ENCODE data around the gene DCP1A. TPM values are rescaled to one million over a fixed set of nuclear protein-coding genes. Genes with fewer than 3 reads are reported as not detected.
"Not testable (repeated sequence)": the region's sequence is repeated elsewhere in the genome, so short reads cannot be mapped to it uniquely, and the experiment has no call there.

The DCP1A gene
- total RNA-seq, 1 donor from 2014 or later: 33.8 TPM

DNA sequence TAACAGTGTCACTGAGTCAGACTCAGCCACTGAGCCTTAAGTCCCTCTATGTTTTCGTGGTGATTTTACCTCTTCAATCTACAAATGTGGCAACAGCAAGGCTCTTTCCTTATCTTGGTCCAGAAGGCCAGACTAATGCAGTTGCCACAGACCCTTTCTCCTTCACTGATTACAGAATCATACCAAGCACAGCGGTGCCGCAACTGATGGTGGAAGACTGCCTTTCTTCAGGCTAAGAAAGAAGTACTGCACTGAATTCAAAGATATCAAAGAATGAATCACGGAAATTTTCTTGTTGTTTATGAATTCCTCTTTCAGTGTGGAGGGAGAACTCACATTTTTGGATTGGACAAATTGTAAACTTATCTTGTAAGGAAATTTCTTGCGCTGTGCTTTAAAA is 18.6 kb downstream of the DCP1A start:
- H3K36me3 Mint-ChIP-seq (ENCODE audit: insufficient read depth): peaks cover 16% of the 10 kb centered on the region
- TF ChIP-seq, protein P1, sequence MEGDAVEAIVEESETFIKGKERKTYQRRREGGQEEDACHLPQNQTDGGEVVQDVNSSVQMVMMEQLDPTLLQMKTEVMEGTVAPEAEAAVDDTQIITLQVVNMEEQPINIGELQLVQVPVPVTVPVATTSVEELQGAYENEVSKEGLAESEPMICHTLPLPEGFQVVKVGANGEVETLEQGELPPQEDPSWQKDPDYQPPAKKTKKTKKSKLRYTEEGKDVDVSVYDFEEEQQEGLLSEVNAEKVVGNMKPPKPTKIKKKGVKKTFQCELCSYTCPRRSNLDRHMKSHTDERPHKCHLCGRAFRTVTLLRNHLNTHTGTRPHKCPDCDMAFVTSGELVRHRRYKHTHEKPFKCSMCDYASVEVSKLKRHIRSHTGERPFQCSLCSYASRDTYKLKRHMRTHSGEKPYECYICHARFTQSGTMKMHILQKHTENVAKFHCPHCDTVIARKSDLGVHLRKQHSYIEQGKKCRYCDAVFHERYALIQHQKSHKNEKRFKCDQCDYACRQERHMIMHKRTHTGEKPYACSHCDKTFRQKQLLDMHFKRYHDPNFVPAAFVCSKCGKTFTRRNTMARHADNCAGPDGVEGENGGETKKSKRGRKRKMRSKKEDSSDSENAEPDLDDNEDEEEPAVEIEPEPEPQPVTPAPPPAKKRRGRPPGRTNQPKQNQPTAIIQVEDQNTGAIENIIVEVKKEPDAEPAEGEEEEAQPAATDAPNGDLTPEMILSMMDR (IDR thresholded peaks at IDR 0.05; ENCODE audit: unreplicated experiment): no peak

DNA sequence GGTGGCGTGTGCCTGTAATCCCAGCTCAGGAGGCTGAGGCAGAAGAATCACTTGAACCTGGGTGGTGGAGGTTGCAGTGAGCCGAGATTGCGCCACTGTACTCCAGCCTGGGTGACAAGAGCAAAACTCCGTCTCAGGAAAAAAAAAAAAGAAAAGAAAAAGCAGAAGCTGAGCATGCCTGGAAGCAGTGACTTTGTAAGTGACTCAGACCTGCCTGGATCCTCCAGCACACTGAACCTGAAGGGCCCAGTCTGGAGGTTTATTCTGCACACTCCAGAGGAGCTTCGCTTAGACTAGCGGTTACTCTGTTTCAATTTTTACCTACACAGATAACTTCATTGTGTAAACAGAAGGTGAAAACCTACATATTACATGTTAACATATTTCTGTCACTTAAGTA is 19.4 kb downstream of the DCP1A start:
- H3K4me1 Mint-ChIP-seq (ENCODE audit: low read depth): peaks cover 19% of the 10 kb centered on the region
- not testable (repeated sequence) for H3K27ac Mint-ChIP-seq; DNase-seq (ENCODE audit: low spot score, unreplicated experiment); H3K9me3 Mint-ChIP-seq (ENCODE audit: low read depth); H3K27me3 Mint-ChIP-seq; H3K4me3 Mint-ChIP-seq (ENCODE audit: low read depth)
- peaks cover 15% of the 10 kb centered on the region for H3K36me3 Mint-ChIP-seq (ENCODE audit: insufficient read depth)

More for the DNA sequence above, 18.6 kb downstream of the DCP1A start:
- Mint-ChIP-seq H3K4me3 (ENCODE audit: low read depth) (no peak overlapping the region), H3K9me3 (ENCODE audit: low read depth) (no peaks in the 10 kb centered on the region), H3K4me1 (ENCODE audit: low read depth) (peaks cover 14% of the 10 kb centered on the region), H3K27me3 (no peaks in the 10 kb centered on the region), H3K27ac (peak overlapping the region; percentile 68)
- DNase-seq (ENCODE audit: low spot score, unreplicated experiment): no peak

DNA sequence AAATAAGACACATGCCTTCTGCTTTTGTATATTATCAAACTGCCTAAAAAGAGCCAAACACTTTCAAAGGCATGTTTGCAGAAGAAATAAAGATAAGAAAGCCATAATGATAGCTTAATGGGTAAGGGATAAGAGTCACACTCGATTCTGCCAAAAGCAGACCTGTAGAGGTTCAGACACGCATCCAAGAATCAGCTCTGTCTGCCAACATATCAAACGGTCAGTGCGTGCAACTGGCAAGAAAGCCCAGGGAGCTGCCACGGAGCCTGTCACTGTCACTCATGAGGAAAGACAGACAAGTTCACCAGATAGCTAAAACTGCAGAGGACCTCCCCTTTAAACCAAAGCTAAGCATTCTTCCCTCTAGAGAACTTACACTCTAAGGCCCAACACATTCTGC is 23.2 kb downstream of the DCP1A start:
- TF ChIP-seq, protein P1 (IDR thresholded peaks at IDR 0.05; ENCODE audit: unreplicated experiment): no peak
- Mint-ChIP-seq H3K4me3 (ENCODE audit: low read depth) (no peak overlapping the region), H3K9me3 (ENCODE audit: low read depth) (no peaks in the 10 kb centered on the region), H3K27ac (no peak overlapping the region), H3K36me3 (ENCODE audit: insufficient read depth) (peaks cover 15% of the 10 kb centered on the region), H3K4me1 (ENCODE audit: low read depth) (peaks cover 18% of the 10 kb centered on the region), H3K27me3 (no peaks in the 10 kb centered on the region)
- no peak for DNase-seq (ENCODE audit: low spot score, unreplicated experiment)

DNA sequence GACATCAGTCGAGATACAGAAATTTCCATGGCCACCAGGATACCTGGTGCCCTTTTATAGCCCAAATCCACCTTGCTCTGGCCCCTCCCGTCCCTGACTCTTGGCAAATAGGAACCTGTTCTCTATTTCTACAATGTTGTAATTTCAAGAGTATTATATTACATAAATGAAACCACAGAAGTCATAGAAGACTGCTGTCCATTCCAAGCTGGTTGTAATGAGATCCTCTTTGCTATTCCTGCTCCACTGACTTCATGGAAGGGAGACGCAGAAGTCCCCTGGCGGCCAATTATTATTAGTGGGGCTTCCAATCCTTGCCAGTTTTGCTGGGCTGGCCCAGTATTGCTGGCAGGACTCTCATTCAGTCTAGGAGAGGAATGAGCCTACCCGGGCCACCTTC is 26.6 kb downstream of the DCP1A start:
- DNase-seq (ENCODE audit: low spot score, unreplicated experiment): no peak
- H3K4me1 Mint-ChIP-seq (ENCODE audit: low read depth): peaks cover 9% of the 10 kb centered on the region
- H3K27me3 Mint-ChIP-seq: no peaks in the 10 kb centered on the region
- no peak overlapping the region for H3K27ac Mint-ChIP-seq
- no peaks in the 10 kb centered on the region for H3K9me3 Mint-ChIP-seq (ENCODE audit: low read depth)
- peaks cover 10% of the 10 kb centered on the region for H3K36me3 Mint-ChIP-seq (ENCODE audit: insufficient read depth)
- TF ChIP-seq, protein P1 (IDR thresholded peaks at IDR 0.05; ENCODE audit: unreplicated experiment): no peak
- no peak overlapping the region for H3K4me3 Mint-ChIP-seq (ENCODE audit: low read depth)

DNA sequence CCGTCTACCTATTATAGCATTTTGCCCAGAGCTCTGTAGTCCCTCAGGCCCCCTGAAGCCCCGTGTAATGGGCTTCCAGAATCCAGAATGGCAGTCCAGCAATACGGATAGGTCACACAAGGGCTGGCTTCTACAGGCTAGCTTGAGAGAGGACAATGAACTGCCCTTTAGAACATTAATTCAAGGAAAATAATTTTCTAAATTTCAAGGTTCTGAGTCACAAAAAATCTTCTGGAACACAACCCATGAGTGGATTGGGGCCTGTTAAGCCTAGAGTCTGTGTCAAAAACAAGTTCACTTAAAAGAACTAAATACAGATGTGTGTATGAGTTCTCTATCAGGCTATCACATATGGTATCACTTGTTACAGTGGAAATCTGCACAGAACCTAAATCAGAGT is 28.8 kb downstream of the DCP1A start:
- TF ChIP-seq, protein P1 (IDR thresholded peaks at IDR 0.05; ENCODE audit: unreplicated experiment): no peak
- Mint-ChIP-seq H3K4me1 (ENCODE audit: low read depth) (peaks cover 3% of the 10 kb centered on the region), H3K4me3 (ENCODE audit: low read depth) (no peak overlapping the region), H3K9me3 (ENCODE audit: low read depth) (no peaks in the 10 kb centered on the region), H3K27ac (no peak overlapping the region), H3K27me3 (no peaks in the 10 kb centered on the region), H3K36me3 (ENCODE audit: insufficient read depth) (peaks cover 10% of the 10 kb centered on the region)
- DNase-seq (ENCODE audit: low spot score, unreplicated experiment): no peak

DNA sequence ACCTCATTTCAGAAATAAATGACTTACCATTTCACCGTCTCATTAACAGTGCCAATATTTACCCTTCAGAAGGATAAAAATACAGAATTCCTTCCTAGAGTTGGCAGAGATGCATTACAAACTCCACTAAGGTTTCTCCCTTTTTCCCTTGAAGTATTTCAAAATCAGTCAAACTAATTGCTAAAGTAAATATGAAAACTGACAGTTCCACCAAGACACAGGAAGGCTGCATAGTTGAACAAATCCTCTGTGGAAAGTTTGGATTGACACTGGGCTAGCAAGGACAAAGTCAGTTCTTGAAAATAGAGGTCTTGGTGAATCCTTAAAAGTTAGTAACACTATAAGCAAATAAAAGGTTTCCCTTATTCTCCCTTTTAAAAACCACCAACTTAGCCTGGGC is 34.5 kb downstream of the DCP1A start:
- Mint-ChIP-seq H3K4me3 (ENCODE audit: low read depth) (no peak overlapping the region), H3K27me3 (no peaks in the 10 kb centered on the region), H3K36me3 (ENCODE audit: insufficient read depth) (peaks cover 17% of the 10 kb centered on the region), H3K9me3 (ENCODE audit: low read depth) (no peaks in the 10 kb centered on the region), H3K27ac (no peak overlapping the region), H3K4me1 (ENCODE audit: low read depth) (no peaks in the 10 kb centered on the region)
- no peak for DNase-seq (ENCODE audit: low spot score, unreplicated experiment)
- TF ChIP-seq, protein P1 (IDR thresholded peaks at IDR 0.05; ENCODE audit: unreplicated experiment): no peak

All from progenitor cell of endocrine pancreas (in vitro differentiated cells).